Kidney capillary endothelial cell (primary cell): ENCODE results near the gene SLAMF7.

ENCODE experiments used
- DNase-seq: peaks from one replicate; pipeline ENCODE4 v3.0.0-alpha.2; 2018; ENCODE audit warnings: low spot score

SLAMF7 gene

DNA sequence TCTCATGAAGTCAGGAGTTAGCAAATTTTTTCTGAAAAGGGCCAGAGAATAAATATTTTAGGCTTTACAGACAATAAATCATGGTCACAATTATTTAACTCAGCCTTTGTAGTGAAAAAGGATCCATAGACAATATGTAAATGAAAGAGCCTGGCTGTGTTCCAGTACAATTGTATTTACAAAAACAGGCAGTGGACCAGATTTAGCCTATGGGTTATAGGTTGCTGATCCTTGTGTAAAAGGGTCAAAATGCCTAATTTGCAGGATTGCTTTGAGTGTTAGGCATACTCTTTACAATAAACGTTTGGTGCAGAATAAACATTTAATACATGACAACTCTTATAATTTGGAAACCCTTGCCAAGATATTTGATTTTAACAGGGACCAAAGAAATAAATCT, 6.5 kb downstream of the SLAMF7 start:
- DNase-seq = no peak

DNA sequence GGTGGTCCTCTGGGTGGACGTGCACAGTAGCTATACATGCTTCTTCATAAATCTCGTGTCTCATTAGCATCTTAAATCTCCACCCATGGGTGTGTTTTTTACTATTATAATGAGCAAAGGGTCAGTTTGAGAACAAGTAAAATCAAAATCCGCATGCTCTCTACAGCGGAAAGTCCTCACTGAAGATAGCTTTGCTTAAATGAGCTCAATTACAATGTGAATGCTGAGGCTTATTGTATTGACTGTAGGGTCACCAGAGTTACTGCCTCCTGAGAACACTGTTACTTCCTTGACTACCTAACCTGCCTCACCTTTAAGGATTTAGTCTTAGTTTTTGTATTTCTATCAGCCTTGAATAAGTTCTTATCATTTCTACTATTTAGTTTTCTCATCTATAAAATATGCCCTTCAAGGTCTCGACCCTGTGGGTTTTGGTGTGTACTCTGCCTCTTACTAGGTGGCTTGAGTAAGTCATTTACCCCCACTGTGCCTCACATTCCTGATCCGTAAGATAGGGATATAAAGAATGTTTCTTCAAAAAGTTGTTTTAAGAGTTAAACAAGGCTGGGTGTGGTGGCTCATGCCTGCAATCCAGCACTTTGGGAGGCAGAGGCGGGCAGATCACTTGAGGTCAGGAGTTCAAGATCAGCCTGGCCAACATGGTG, 7.9 kb downstream of the SLAMF7 start:
- no peak for DNase-seq

DNA sequence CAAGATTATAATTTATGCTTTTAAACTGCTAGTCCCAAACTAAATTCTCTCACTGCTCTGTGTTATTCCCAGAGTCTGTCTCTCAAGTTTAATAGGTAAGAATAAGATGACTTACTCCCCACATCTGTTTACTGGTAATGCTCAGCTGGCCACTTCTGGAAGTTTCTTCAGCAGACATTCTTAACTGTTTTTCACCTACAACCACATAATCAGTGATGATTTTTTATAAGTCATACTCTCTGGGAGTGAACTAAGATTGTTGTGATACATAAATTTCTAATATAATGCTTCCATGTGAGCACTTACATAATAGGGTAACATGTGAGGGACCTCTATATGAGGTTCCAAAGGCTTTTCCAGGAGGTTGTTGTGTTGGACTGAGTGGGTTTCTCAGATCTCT, 8.7 kb downstream of the SLAMF7 start:
- no peak for DNase-seq

DNA sequence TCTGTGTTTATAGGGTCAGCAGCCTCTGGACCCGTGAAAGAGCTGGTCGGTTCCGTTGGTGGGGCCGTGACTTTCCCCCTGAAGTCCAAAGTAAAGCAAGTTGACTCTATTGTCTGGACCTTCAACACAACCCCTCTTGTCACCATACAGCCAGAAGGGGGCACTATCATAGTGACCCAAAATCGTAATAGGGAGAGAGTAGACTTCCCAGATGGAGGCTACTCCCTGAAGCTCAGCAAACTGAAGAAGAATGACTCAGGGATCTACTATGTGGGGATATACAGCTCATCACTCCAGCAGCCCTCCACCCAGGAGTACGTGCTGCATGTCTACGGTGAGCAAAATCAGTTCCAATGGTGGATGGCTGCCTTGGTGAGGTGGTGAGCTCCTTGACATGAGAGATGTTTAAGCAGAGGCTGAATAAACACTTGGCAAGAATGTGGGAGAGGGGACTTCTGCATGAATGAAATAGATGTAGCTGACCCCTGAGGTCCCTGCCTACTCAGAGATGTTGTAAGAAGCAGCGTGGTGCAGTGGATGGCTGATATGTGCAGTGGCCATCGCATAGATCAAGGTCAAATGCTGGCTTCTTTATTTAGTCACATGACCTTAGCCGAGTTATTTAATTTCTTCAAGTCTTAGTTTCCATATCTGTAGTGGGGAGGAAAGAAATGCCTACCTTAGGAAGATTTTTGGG, 9.3 kb downstream of the SLAMF7 start:
- DNase-seq = no peak

DNA sequence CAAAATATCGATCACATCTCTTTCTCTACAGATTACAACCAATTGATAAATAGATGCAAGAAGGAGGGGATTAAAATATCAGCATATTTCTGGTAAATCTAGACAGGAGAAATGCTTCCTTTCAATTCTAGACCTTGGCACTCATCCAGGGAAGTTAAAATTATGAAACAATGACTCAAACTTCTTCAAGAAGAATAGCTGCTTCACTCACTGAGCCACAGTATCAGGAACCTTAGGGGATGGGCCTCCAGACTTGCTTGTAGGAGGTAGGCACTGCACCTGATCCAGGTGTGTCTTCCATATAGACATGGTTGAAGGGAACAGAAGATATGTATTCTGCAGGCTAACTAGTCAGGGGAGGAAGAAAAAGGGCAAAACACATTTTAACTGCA, 9.8 kb downstream of the SLAMF7 start:
- DNase-seq = no peak

DNA sequence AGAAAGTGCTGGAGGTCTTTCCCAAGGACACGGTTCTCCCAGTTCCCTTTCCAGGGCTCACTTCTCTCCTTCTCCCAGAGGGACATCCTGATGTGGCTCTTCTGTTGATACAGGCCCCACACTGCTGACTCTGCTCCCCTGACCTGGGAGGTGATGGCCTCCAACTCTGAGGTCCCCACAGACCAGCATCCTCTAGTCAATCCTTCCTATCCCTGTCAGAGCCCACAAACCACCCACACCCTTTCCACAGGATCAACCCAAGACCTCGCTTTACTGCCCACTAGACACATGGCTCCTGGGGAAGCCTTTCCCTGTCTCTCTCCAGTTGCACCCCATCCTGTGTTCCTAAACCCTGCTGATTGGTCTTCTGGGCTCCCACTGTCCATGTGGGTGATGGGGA, 11.6 kb downstream of the SLAMF7 start:
- DNase-seq = no peak

DNA sequence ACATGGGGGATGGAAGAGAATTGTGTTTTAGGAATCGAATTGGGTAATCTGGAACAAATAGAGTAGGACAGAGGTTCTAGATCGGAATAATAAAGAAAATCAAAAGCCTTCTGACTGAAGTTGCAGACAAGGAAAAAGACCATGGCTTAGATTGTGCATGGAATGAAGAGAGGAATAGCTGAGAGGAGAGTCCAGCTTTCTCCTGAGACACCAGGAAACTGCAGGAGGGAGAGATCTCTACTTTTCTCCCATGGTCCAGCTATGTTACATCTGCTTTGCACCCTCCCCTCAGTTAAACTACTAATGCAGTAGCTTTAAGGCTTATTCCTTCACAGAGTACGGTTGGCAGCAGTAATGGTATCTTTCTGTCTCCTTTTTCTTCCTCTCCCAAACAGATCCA, 13.4 kb downstream of the SLAMF7 start:
- no peak for DNase-seq

DNA sequence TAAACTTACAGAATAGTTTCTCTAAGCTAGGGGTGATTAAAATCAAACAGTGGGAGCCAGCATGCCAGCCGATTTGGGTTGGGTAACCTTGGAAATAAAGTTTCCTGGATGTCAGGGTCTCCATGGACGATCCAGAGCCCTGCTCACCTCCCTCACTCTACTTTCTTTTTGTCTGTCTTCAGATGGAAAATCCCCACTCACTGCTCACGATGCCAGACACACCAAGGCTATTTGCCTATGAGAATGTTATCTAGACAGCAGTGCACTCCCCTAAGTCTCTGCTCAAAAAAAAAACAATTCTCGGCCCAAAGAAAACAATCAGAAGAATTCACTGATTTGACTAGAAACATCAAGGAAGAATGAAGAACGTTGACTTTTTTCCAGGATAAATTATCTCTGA, 13.9 kb downstream of the SLAMF7 start:
- no peak for DNase-seq

DNA sequence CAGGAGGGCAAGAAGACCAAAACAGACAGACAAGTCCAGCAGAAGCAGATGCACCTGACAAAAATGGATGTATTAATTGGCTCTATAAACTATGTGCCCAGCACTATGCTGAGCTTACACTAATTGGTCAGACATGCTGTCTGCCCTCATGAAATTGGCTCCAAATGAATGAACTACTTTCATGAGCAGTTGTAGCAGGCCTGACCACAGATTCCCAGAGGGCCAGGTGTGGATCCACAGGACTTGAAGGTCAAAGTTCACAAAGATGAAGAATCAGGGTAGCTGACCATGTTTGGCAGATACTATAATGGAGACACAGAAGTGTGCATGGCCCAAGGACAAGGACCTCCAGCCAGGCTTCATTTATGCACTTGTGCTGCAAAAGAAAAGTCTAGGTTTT, 14.5 kb downstream of the SLAMF7 start:
- DNase-seq = no peak

DNA sequence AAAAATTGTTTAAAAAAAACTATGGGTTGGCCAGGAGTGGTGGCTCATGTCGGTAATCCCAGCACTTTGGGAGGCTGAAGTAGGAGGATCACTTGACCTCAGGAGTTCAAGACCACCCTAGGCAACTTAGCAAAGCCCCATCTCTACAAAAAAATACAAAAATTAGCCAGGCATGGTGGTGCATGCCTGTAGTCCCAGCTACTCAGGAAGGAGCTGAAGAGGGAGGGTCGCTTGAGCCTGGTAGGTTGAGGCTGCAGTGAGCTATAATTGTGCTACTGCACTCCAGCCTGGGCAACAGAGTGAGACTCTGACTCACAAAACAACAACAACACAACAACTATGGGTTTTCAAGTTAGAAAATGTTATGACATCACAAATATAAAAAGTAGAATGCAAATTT, 16.4 kb downstream of the SLAMF7 start:
- DNase-seq = no peak

DNA sequence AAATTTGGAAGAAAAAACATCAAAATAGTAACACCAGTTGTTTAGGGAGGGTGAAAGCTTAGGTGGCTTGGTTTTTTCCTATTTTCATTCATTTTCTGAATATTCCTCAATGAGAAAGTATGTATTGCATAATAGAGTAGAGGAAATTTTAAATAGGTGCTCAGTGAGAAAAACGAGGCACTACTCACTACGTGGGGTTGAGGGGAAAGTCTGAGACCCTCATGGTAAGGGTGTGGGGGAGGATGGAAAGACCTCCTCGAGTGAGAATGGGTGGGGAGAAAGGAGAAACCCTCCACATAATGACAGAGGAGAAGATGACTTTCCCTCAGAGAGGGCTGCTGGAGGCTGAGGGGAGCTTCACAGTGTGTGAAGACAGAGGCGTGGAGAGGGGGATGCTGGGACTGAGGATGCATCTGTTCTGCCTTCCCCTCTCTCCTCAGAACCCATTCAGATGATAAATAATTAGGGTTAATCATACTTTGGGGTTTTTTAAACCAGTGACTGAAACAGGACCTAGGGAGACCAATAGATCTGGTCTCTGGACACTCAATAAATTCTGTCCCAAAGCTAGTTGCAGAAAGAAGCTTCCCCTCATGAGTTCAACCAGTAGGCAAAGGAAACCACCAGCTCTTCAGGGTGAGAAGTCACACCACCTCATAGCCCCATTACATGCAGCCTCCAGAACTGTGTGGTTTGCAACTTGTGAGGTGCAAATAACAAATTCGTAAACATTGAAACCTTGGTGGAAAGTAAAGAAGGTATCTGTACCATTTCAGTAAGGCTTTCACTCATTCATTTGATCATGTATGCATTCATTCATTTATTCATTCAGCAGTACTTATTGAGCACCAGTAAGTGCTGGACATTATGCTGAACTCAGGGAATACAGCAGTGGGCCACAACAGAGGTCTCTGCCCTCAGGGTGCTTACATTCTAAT, 17.1 kb downstream of the SLAMF7 start:
- no peak for DNase-seq

DNA sequence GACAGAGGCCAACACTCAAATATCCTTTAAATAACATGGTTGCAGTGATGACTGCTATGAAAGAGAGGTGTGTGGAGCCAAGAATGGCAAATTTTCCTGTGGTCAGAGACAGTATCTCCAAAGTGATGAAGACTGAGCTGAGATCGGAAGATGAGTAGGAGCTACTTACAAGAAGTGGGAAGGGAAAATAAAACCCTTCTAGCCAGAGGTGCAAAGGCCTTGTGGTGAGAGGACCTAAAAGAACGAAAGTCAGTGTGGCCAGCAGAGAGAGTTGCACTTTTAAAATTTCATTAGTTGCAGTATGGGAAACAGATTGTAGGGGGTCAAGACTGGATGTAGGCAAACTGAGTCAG, 17.8 kb downstream of the SLAMF7 start:
- no peak for DNase-seq

DNA sequence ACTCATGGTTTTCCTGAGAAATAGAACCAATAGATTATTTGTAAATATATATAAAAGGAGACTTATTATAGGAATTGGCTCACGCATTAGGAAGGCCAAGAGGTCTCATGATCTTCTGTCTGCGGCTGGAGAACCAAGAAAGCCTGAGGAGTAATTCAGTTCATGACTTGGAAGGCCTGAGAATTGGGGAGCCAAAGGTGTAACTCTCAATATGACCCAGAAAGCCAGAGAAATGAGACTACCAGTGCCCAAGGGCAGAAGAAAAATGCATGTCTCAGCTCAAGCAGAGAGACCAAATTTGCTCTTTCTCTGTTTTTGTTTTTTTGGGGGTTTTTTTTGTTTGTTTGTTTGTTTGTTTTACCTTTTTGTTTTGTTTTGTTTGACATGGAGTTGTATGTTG, 19.5 kb downstream of the SLAMF7 start:
- DNase-seq = no peak

DNA sequence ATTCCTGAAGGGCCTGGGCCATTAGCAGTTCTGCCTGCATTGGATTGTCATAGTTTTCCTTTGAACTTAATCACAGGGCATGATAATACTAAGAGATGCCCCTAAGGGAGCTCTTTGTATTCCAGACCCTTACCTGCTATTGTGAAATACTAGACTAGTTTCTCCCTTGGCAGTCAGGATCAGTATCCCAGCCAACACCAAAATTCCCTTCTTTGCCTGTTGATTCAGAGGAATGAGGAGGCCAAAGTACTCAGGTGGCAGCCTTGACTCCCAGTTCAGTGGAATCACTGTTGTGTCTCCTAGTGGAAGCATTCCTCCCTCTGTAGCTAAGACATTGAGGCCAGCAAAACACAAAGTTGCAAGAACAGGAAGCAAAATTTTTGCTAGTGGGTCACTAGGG, 20.7 kb downstream of the SLAMF7 start:
- no peak for DNase-seq

DNA sequence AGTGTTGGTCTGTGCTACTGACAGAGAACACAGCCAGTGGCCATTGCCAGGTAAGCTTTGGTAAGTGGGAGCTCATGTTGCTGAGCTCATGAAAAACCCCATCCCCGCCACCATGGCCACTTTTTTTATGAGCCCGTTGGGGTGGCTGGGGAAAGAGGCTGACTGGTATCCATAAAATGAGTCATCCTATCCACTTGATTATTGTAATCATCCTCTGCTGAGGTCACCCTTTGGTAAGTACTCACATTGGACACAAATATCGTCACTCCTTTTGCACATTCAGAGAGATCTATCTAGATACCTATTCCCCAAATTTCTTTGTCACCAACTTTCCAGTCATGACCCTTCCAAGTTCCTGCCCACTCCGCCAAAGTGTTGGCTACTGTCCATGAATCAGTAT, 22.0 kb downstream of the SLAMF7 start:
- DNase-seq = no peak

DNA sequence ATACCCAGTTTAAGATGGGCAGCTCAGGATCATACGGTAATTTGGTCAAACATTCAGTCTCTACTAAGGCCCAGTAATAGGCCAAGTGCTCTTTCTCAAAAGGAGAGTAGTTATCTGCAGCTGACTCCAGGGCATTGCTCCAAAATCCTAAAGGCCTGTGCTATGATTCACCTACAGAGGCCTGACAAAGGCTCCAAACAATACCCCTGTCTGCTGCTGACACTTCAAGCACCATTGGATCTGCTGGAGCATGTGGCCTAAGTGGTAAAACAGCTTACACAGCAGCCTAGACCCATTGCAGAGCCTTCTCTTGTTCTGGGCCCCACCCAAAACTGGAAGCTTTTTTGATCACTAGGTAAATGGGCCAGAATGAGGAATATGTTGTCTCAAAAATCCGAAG, 22.8 kb downstream of the SLAMF7 start:
- DNase-seq = no peak

DNA sequence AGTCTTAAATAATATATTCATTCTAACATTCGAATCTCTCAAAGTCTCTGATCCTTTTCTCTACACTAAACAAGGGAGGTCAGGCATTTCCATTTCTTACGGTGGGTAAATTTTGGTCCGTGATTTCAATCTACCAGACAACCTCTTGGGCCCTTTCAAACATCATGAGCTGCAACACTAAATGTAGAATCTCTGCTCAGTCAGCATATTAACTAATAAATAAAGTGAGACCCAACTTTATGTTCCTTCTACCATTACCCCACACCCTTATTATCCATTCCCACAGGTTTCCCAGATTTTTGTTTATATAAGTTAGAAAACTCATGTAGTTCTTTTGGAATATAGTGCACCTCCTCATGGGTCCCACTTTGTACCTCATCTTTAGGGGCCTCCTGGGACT, 24.9 kb downstream of the SLAMF7 start:
- no peak for DNase-seq

DNA sequence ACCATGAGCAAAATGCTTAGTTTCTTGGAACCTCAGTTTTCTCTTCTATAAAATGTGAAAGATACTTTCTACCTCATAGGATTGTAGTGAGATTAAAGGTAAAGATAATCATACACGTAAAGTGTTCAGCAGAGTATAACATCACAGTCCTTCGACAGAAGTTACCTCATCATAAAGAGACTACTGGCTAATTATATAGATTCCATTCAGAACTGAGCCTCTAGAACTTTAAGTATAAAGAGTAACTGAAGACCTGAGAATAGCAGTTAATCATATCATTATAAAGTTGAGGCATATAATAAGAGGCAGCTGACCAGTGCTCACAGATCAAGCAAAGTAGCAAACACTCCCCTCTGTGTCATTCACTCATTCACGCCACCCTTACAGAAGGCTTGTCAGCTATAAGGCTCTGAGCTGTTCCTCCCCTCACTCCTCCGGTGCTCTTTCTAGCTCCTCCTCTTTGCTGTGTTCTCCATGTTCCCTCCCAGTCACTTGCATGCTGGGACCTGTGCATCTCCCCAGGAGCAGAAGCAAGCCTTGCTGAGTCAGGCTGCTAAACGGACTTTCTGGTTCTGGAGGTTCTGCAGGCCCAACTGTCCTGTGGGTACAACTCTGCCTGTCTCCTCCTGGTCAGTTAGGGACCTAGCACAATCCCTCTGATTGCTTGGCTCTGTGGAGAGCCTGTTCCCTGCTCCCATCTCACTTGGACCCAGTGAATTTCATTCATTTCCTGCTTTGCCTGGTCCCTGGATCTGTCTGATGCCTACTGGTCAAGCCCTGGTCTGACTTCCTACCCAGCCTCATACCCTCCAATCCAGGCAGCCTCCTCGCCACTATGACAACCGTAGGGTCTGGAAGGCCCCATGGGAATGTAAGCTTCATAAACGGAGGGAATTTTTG, 28.6 kb downstream of the SLAMF7 start:
- no peak for DNase-seq

DNA sequence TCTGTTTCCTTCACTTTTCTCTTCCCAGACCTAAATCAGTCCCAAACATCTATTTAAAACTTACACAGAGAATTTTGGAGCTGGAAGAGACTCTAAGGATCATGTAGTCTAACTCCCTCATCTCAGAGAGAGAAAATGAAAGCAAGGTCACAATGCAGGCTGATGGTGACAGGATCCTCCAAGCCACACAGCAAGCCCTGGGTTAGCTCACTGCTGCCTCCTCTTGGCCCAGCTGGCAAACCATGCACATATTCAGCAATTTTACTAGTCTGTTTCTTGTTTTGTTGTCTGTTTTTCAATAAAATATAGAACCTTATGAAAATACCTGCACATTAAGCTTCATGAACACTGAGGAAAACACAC, 29.2 kb downstream of the SLAMF7 start:
- no peak for DNase-seq

DNA sequence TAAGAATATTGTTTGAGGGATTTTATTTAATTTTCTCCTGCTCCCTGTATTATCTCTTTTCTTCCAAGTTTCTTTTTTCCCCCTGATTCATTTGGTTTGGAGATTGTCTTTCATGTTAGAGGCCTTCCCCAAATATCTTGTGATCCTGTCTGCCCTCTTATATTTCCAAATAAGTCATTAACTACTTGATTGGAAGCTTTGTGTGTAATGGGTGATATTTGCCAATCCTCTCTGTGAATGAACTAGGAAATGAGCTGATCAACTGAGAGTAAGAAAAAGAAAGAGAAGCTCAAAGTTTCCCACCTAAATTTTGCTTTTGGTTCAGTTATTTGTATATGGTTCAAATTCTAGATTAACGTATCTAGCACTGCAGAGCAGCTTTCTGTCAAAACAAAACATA, 33.3 kb downstream of the SLAMF7 start:
- no peak for DNase-seq

DNA sequence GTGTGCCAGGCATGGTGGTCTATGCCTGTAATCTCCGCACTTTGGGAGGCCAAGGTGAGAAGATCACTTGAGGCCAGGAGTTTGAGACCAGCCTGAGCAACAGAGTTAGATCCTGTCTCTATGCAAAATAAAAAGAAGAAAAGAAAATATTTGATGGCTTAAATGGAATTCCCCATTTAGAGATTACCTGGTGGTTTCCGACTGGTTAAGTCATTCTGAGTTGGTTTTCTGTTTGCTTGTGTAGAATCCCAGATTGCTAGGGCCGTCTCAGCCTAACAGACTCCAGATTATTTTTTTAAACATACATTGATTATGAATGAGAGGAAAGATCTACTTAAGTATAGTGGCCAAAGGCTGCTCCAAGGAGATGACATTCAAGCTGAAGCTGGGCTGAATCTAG, 34.0 kb downstream of the SLAMF7 start:
- DNase-seq = no peak
